Measurements from ENCODE around the gene REL. TPM values are rescaled to one million over a fixed set of nuclear protein-coding genes. Genes with fewer than 3 reads are reported as not detected.

Gene REL
- total RNA-seq, 1 donor: 7.3 TPM

- H3K4me3 ChIP-seq (ENCODE audit: low read depth, low read length): no peak overlapping the region
- no peak for TF ChIP-seq CTCF (IDR thresholded peaks at IDR 0.05; ENCODE audit: insufficient read depth, low read depth, low read length)
Observed at GRCh38 chr2:60838481-60838880, 42.9 kb upstream of the REL start.

GRCh38 chr2:60839126-60839813 is 42.1 kb upstream of the REL start:
- TF ChIP-seq CTCF (IDR thresholded peaks at IDR 0.05; ENCODE audit: insufficient read depth, low read depth, low read length): no peak
- no peak for DNase-seq (ENCODE audit: low read depth)
- H3K4me3 ChIP-seq (ENCODE audit: low read depth, low read length): no peak overlapping the region

More at GRCh38 chr2:60838481-60838880, 42.9 kb upstream of the REL start:
- DNase-seq (ENCODE audit: low read depth): no peak

- no peak for TF ChIP-seq CTCF (IDR thresholded peaks at IDR 0.05; ENCODE audit: insufficient read depth, low read depth, low read length)
- no peak overlapping the region for H3K4me3 ChIP-seq (ENCODE audit: low read depth, low read length)
- no peak for DNase-seq (ENCODE audit: low read depth)
Observed at GRCh38 chr2:60840880-60841279, 40.5 kb upstream of the REL start.

DNA sequence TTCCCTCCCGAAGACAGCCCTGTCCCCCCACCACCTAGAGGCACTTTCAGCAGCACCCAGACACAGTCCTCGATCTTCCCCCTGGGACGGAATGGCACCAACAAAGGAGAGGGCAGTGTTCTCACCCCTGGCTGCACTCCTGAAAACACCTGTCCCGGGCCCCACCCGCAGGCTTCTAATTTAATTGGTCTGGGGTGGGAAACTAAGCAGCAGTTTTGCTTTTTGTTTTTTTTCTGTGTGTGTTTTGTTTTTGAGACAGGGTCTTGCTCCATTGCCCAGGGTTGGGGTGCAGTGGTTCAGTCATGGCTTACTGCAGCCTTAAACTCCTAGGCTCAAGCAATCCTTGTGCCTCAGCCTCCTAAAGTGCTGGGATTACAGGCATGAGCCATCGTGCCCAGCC is 38.4 kb upstream of the REL start:
- no peak overlapping the region for H3K4me3 ChIP-seq (ENCODE audit: low read depth, low read length)
- no peak for DNase-seq (ENCODE audit: low read depth)
- TF ChIP-seq CTCF (IDR thresholded peaks at IDR 0.05; ENCODE audit: insufficient read depth, low read depth, low read length): no peak

- H3K4me3 ChIP-seq (ENCODE audit: low read depth, low read length): no peak overlapping the region
- TF ChIP-seq CTCF (IDR thresholded peaks at IDR 0.05; ENCODE audit: insufficient read depth, low read depth, low read length): no peak
- DNase-seq (ENCODE audit: low read depth): no peak
Observed at GRCh38 chr2:60844105-60844504, 37.3 kb upstream of the REL start.

DNA sequence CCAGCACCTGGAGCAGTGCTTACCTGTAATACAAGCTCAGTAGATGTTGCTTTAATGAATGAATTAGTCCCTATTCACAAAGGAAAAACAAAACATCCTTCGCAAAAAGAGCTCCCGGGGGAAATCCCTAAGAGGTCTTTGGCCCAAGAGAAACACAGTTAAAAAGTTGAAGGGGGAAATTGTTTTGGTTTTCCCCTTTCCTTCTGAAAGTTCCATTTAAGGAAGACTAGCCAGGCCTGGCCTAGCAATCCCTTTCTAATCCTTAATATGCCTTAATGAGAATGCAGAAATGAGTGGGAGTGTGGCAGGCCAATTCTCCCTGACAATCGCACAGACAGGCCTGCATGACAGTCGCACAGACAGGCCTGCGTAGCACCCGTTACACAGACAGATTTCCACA is 33.5 kb upstream of the REL start:
- no peak for TF ChIP-seq CTCF (IDR thresholded peaks at IDR 0.05; ENCODE audit: insufficient read depth, low read depth, low read length)
- DNase-seq (ENCODE audit: low read depth): no peak
- no peak overlapping the region for H3K4me3 ChIP-seq (ENCODE audit: low read depth, low read length)

DNA sequence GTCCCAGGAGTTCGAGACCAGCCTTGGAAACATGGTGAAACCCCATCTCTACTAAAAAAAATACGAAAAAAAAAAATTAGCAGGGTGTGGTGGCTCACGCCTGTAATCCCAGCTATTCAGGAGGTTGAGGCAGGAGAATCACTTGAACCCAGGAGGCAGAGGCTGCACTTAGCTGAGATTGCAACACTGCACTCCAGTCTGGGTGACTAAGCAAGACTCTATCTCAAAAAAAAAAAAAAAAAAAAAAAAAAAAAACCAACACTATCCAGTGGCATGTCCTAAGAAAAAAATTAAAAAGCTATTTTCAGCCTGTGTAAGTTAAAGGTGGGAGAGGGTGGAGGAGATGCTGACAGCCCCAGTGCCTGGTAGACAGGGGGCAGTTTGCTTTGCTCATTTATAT is 32.2 kb upstream of the REL start:
- H3K4me3 ChIP-seq (ENCODE audit: low read depth, low read length): no peak overlapping the region
- peak; percentile 33 for DNase-seq (ENCODE audit: low read depth)
- no peak for TF ChIP-seq CTCF (IDR thresholded peaks at IDR 0.05; ENCODE audit: insufficient read depth, low read depth, low read length)

Data from fibroblast of villous mesenchyme (primary cell).